GM18502 (cell line): ENCODE results near the gene HPD.

Experiments
- ATAC-seq: cut with Tn5 transposase; IDR thresholded peaks from one replicate; pipeline ENCODE4 v1.9.1; 2021; ENCODE audit warnings: mild to moderate bottlenecking; ENCODE audit not compliant: unreplicated experiment, poor library complexity

HPD gene

DNA sequence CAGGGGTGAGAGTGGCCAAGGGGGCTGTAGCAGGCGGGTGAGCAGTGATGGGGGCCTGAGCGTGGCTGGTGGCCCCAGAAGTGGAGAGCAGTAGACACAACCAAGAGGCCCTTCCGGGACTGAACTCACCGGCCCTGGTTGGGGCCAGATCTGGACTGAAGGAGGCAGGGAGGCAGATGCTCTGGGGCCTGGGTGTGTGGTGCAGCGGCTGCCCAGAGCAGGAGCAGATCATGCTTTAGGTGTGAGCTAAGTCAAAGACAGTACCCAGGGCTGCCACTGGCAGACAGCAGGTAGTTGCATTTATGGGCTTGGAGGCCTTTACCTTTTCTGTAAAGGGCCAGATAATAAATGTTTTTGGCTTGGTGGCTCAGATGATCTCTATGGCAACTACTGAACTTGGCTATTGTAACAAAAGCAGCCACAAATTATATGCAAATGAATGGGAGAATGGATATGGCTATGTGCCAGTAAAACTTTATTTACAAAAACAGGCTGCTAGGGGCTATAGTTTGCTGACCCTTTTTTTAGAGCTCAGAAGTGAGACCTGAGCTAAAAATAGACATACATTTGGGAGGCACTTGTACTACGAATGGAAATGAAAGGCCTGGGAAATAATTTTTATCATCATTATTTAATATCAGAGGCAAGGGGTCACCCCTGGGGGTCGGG, 29.3 kb downstream of the HPD start:
- ATAC-seq: no peak

DNA sequence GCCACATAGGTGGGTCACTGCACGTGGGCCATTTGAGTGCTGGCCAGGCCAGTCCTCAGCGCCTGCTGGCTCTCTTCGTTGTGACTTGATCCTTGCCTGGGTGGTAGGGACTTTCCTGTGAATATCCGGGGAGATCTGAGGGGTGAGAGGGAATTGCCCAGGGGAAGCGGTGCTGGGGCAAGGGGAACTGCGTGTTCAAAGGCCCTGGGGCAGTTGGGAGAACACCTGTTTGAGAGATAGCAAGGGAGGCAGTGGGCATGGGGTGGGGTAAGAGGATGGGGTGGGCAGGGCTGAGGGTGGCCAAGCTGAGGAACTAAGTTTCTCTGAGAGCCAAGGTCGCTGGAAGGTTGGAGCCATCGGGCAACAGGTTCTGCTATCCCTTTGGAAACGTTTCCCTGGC, 29.8 kb downstream of the HPD start:
- no peak for ATAC-seq

DNA sequence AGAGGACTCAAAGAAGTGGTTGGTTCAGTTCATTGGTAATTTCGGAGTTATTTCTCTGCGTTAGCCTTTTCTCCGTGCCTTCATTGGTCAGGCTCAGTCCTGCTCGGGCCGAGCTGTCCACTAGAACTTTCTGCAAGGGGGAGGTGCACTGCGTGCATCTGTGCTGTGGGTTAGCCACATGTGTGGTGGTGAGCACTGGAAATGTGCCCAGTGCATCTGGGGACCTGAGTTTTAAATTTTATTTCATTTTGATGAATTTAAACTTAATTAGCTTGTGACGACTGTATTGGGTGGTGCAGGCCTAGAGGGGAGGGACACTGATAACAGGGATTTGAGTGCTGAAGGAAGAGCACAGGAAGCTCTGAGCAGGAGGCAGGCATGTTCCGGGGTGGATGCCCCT, 30.4 kb downstream of the HPD start:
- ATAC-seq: no peak

DNA sequence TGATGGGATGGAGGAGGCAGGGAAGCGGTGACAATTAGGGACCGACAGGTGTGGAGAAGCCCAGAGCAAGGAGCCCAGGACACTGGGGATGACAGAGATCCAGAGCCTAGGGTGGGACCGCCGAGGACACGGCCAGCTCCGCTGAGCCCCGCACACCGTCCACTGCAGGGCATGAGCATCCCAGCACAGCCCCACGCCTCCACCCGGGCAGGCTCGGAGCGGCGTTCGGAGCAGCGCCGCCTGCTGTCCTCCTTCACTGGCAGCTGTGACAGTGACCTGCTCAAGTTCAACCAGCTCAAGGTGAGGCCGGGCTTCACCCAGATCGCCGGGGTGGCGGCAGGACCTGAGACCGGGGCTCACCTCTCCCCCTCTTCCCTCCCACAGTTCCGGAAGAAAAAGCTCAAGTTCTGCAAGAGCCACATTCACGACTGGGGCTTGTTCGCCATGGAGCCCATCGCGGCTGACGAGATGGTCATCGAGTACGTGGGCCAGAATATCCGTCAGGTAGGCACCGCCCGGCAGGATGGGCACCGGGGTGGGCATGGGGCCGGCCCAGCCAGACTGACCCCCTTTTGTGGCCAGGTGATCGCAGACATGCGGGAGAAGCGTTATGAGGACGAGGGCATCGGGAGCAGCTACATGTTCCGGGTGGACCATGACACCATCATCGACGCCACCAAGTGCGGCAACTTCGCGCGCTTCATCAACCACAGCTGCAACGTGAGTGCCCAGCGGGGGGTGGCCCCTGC, 31.1 kb downstream of the HPD start:
- ATAC-seq: no peak

DNA sequence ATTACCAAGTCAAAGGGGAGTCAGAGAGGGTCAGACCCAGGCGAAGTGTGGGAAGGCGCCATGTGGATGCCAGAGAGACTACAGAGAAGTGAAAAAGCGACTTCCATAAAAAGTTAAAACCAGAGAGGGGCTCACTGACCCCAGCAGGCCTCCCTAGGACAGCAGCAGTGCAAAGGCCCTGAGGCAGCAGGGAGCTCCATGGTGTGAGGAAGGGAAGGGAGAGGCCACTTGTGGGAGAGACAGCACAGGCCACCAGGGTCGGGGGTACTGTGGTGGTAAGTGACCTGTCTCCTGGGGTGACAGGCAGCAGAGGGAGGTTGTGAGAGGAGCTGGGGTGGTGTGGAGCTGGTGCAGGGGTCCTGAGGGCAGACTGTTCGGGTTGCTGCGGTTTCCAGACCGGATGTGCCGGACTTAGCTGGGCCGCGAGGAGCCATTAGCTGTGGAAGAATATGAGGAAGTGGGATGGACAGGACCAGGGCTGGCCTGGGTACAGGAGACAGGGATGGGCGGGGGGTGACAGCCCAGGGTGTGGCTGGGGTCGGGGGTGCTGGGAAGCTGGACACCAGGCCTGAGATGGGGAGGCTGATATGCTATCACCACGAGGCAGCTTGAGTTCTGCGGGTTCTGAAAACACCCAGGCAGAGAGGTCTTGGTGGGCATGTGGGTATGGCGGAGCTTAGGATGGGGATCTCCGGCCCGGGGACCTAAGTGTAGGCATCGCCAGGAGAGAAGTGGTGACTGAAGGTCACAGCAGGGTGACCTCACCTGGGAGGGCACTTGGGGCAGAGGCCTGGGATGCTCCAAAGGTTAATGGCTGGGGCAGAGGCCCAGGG, 32.1 kb downstream of the HPD start:
- ATAC-seq: no peak

DNA sequence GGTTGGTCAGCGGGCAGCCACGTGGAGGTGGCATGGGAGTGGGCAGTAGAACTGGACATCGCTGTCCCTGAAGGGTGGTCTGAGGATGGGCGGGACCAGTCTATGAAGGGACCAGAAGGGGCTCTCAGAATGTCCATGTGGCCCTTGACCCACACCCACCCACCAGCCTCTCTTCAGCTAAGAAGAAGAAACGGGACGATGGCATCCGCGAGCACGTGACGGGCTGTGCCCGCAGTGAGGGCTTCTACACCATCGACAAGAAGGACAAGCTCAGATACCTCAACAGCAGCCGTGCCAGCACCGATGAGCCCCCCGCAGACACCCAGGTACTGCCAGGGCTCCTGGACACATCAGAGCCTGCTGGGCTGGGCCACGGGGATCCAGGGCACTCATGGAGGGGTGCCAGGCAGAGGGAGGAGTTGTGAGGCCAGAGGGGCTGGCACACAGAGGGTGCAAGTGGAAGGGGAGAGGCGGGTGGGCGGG, 33.6 kb downstream of the HPD start:
- ATAC-seq: no peak

DNA sequence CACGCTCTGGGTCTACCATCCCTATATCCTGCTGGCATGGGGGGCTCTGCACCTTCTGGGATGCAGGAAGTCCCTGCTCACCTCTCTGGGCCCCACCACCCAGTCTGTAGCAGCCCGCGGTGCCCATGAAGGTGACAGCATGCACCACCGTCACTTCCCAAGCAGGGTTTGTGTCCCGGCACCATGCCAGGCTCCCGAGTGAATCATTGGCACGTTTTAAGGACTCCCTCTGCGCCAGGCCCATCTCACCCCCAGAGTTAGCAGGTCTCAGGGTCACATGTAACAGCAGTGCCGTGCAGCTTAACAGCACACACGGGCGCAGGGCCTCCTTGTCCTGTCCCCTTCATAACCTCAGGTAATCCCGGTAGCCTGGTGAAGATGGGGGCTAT, 34.9 kb downstream of the HPD start:
- ATAC-seq: no peak

DNA sequence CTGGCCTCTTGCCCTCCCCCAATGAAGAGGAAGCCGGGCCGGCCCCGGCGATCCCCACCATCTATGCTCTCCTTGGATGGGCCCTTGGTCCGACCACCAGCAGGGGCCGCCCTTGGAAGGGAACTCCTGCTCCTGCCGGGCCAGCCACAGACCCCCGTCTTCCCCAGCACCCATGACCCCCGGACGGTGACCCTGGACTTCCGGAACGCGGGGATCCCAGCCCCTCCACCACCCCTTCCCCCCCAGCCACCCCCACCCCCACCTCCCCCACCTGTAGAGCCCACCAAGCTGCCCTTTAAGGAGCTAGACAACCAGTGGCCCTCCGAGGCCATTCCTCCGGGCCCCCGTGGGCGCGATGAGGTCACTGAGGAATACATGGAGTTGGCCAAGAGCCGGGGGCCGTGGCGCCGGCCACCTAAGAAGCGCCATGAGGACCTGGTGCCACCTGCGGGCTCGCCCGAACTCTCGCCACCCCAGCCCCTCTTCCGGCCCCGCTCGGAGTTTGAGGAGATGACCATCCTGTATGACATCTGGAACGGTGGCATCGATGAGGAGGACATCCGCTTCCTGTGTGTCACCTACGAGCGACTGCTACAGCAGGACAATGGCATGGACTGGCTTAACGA, 35.4 kb downstream of the HPD start:
- no peak for ATAC-seq

DNA sequence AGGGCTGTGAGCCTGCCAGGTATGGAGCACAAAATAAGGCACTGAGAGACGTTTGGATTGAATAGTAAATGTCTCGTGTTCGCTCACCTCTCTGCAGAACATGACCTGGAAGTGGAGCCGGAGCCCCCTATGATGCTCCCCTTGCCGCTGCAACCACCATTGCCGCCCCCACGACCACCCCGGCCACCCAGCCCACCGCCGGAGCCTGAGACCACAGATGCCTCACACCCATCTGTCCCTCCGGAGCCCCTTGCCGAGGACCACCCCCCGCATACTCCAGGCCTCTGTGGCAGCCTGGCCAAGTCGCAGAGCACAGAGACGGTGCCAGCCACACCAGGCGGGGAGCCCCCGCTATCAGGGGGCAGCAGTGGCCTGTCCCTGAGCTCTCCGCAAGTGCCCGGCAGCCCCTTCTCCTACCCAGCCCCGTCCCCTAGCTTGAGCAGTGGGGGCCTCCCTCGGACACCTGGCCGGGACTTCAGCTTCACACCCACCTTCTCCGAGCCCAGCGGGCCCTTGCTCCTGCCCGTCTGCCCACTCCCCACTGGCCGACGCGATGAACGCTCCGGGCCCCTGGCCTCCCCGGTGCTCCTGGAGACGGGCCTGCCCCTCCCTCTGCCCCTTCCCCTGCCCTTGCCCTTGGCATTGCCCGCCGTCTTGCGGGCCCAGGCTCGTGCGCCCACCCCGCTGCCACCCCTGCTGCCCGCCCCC, 36.1 kb downstream of the HPD start:
- ATAC-seq: no peak

DNA sequence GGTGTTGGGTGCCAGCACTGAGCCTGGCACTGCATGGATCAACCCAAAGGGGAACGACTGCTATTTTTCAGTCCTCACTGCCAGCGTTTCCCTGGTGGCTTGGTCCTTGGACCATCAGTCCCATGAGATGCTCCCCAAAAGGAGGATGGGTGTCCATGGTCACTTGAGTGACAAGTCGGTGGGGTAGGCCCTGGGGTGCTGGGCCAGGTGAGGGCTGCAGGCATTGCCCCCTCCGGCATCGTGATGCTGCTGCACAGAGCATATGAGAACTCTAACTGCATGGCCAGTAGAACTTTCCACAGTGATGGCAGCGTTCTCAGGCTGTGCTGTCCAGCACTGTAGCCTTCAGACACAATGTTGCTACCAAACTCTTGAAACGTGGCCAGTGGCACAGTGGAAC, 38.6 kb downstream of the HPD start:
- ATAC-seq: no peak

DNA sequence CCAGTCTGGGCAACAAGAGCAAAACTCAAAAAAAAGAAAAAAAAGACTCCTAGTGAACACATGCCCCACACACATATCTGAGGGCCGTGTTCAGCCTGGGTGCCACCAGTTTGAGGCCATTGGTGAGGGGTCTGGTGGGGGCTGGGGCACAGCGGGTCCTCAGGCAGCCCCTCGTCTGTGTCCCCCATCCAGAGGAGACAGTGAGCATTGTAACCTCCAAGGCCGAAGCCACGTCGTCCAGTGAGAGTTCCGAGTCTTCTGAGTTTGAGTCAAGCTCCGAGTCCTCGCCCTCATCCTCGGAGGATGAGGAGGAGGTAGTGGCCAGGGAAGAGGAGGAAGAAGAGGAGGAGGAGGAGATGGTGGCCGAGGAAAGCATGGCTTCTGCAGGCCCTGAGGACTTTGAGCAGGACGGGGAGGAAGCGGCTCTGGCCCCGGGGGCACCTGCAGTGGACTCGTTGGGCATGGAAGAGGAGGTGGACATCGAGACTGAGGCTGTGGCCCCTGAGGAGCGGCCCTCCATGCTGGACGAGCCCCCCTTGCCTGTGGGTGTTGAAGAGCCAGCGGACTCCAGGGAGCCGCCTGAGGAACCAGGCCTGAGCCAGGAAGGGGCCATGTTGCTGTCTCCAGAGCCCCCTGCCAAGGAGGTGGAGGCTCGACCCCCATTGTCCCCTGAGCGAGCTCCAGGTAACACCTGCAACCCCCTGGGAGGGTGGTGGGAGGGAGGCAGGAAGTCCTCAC, 39.3 kb downstream of the HPD start:
- no peak for ATAC-seq

DNA sequence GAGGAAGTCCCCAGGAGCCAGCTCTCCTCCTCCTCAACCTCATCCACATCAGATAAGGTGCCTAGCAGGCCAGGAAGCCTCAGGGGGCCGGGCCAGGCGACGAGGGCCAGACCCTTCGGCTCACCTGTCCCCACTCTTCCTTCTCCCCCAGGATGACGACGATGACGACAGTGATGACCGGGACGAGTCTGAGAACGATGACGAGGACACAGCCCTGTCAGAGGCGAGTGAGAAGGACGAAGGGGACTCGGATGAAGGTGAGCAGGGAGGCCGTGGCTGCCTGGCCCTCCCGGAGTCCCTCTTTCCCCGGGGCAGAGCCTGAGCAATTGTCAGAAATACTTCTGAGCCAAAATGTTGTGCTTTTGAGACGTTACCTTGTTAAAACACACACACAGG, 41.0 kb downstream of the HPD start:
- ATAC-seq: no peak

DNA sequence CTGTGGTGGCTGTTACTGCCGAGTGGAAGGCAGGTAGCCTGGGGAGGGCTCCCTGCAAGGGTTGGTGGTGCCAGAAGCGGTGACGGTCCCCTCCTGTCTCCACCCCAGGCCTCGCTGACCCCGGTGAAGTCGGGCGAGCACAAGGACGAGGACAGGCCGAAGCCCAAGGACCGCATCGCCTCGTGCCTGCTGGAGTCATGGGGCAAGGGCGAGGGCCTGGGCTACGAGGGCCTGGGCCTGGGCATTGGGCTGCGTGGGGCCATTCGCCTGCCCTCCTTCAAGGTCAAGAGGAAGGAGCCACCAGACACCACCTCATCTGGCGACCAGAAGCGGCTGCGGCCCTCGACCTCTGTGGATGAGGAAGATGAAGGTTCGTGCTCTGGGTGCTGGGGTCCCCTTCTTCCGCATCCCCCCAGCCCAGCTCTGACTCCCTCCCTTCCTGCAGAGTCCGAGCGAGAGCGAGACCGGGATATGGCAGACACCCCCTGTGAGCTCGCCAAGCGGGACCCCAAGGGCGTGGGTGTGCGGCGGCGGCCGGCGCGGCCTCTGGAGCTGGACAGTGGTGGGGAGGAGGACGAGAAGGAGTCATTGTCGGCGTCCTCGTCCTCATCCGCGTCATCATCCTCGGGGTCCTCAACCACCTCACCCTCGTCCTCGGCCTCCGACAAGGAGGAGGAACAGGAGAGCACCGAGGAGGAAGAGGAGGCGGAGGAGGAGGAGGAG, 41.6 kb downstream of the HPD start:
- ATAC-seq: no peak

DNA sequence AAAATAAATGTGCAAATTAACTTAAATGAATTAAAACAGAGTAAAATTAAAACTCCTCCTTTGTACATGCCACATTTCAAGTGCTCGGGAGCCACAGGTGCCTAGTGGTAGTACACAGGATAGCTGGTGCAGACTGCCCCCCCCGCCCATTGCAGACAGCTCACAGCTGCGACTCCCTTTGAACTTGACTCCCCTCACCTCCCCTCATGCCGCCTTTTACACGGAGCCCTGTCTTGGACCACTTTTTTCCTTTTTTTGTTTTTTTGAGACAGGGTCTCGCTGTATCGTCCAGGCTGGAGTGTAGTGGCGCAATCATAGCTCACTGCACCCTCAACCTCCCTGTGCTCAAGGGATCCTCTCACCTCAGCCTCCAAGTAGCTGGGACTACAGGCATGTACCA, 43.4 kb downstream of the HPD start:
- ATAC-seq: no peak

DNA sequence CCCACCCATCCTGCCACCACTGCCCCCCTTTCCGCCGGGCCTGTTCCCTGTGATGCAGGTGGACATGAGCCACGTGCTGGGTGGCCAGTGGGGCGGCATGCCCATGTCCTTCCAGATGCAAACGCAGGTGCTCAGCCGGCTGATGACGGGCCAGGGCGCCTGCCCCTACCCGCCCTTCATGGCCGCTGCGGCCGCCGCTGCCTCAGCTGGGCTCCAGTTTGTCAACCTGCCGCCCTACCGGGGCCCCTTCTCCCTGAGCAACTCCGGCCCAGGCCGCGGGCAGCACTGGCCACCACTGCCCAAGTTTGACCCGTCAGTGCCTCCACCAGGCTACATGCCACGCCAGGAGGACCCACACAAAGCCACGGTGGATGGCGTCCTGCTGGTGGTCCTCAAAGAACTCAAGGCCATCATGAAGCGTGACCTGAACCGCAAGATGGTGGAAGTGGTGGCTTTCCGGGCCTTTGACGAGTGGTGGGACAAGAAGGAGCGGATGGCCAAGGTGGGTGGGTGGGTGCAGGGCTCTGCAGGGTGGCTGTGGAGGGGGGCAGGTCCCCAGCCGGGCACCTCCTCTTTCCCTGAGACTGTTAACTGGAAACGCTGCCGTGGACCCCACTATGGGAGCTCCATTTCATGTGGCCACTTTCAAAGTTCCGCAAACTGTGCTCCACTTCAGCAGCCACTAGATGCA, 44.1 kb downstream of the HPD start:
- no peak for ATAC-seq

DNA sequence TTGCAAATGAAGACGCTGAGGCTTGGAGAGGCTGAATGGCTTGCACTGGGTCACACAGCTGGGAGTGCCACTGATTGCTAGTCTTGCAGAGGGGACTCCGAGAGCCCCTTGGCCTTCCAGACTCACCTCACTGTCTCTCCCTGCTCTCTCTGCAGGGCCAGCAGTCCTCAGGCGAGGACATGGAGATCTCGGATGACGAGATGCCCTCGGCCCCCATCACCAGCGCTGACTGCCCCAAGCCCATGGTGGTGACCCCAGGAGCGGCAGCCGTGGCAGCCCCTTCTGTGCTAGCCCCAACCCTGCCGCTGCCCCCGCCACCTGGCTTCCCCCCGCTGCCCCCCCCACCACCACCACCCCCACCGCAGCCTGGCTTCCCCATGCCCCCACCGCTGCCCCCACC, 44.7 kb downstream of the HPD start:
- ATAC-seq: no peak

DNA sequence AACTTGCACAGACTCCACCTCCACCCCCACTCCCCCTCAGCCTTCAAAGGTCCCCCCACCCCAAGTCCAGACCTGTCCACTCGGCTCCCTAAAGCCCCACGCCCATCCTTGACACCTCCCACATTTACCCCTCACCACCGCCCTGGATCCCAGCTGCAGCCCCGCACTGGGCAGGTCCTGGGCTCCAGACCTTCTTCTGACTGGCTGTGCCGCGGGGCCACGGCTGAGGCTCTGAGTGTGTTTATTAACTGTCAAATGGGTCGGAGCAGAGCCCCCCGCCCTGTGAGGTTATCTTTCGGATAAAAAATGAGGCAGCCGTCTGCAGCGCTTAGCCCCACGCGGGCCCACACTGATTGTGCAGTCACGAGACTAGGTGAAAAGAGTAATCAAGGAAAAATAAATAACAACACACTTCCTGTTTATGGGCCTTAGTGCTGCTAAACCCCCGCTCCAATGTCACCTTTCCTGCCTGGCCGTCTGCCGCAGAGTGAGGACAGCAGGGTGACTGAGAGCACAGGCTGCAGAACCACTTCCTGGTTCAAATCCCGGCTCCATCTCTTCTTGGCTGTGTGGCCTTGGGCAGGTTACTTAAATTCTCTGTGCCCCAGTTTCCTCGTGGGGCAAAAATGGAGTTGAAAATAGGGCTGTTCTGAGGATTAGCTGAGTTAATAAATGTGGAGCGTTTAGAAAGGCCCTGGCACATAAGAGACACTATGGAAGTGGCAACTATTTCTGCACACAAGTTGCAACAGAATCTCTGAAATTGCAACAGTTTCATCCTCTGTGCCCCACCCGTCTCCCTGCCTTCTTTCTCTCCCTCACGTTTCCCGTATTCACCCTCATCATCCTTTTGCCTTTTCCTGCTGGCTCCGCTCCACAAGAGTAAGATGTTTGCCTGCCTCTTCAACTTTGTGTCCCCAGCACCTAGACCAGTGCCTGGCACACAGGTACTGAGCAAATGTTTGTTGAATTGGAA, 45.5 kb downstream of the HPD start:
- ATAC-seq: no peak
